CD4-positive, alpha-beta T cell treated with Interleukin-15 for 4 hours (primary cell): ENCODE results near the gene ZC3H18.
A peak's percentile ranks its signal among the peaks of the same experiment; 100 is the strongest.

Experiments
- DNase-seq: peaks from one replicate; pipeline ENCODE4 v3.0.0-alpha.2; 2020; ENCODE audit warnings: low spot score

Gene ZC3H18

GRCh38 chr16:88552166-88552565 lies 18.0 kb upstream of the ZC3H18 start:
- no peak for DNase-seq

- no peak for DNase-seq
Observed at GRCh38 chr16:88552815-88553214, 17.4 kb upstream of the ZC3H18 start.

GRCh38 chr16:88553739-88554138 lies 16.5 kb upstream of the ZC3H18 start:
- no peak for DNase-seq

- no peak for DNase-seq
Observed at GRCh38 chr16:88554711-88555264, 15.4 kb upstream of the ZC3H18 start.

- no peak for DNase-seq
Observed at GRCh38 chr16:88556294-88556988, 13.8 kb upstream of the ZC3H18 start.

GRCh38 chr16:88558457-88559442 lies 11.5 kb upstream of the ZC3H18 start:
- no peak for DNase-seq

GRCh38 chr16:88560714-88561484 lies 9.3 kb upstream of the ZC3H18 start:
- DNase-seq: no peak

- DNase-seq: peak; percentile 54
Observed at GRCh38 chr16:88561485-88562359, 8.5 kb upstream of the ZC3H18 start.

GRCh38 chr16:88566158-88566557 lies 4.0 kb upstream of the ZC3H18 start:
- peak; percentile 31 for DNase-seq

- DNase-seq: no peak
Observed at GRCh38 chr16:88568710-88569613, 1.2 kb upstream of the ZC3H18 start.

GRCh38 chr16:88569614-88569984 lies 604 bp upstream of the ZC3H18 start:
- no peak for DNase-seq

- DNase-seq: peak; percentile 38
Observed at GRCh38 chr16:88570691-88571092, 489 bp downstream of the ZC3H18 start.

GRCh38 chr16:88575251-88575650 lies 5.0 kb downstream of the ZC3H18 start:
- DNase-seq: no peak

GRCh38 chr16:88576307-88576706 lies 6.1 kb downstream of the ZC3H18 start:
- DNase-seq: no peak

GRCh38 chr16:88577166-88577565 lies 7.0 kb downstream of the ZC3H18 start:
- DNase-seq: no peak

- DNase-seq: no peak
Observed at GRCh38 chr16:88578446-88579313, 8.5 kb downstream of the ZC3H18 start.

GRCh38 chr16:88580371-88580770 lies 10.2 kb downstream of the ZC3H18 start:
- DNase-seq: no peak

- DNase-seq: no peak
Observed at GRCh38 chr16:88581033-88581432, 10.8 kb downstream of the ZC3H18 start.
